Measurements from ENCODE around the gene TRIM25. TPM values are rescaled to one million over a fixed set of nuclear protein-coding genes. Genes with fewer than 3 reads are reported as not detected.

The TRIM25 gene
- total and polyA plus RNA-seq, 9 donors = 7.0 to 16.5 (median 12.4) TPM

- Histone ChIP-seq H3K27ac (ENCODE audit: low read length) (no peak overlapping the region), H3K27me3 (ENCODE audit: control insufficient read depth, insufficient read depth, low read length) (no peaks in the 10 kb centered on the region), H3K4me3 (ENCODE audit: low read length) (no peak overlapping the region), H3K9me3 (replicated peaks; ENCODE audit: control insufficient read depth, low read depth, low read length) (no peaks in the 10 kb centered on the region), H3K4me1 (ENCODE audit: control insufficient read depth, insufficient read depth, low read length) (no peaks in the 10 kb centered on the region), H3K36me3 (ENCODE audit: control insufficient read depth, insufficient read depth, low read length) (peaks cover 3% of the 10 kb centered on the region)
- DNase-seq = no peak
- no CpG with 5 or more reads among the region's 1 CpG for WGBS (ENCODE audit: insufficient coverage)
Measured at GRCh38 chr17:56845934-56846333, 67.9 kb downstream of the TRIM25 start.

- Histone ChIP-seq H3K9me3 (replicated peaks; ENCODE audit: control insufficient read depth, low read depth, low read length) (no peaks in the 10 kb centered on the region), H3K36me3 (ENCODE audit: control insufficient read depth, insufficient read depth, low read length) (peaks cover 2% of the 10 kb centered on the region), H3K27me3 (ENCODE audit: control insufficient read depth, insufficient read depth, low read length) (no peaks in the 10 kb centered on the region), H3K4me1 (ENCODE audit: control insufficient read depth, insufficient read depth, low read length) (no peaks in the 10 kb centered on the region), H3K27ac (ENCODE audit: low read length) (no peak overlapping the region), H3K4me3 (ENCODE audit: low read length) (no peak overlapping the region)
- DNase-seq = no peak
- 86% methylated on average over 1 of the region's 2 CpGs for WGBS (ENCODE audit: insufficient coverage)
Measured at GRCh38 chr17:56842577-56842976, 71.3 kb downstream of the TRIM25 start.

GRCh38 chr17:56838687-56839086 is 75.2 kb downstream of the TRIM25 start:
- Histone ChIP-seq H3K4me1 (ENCODE audit: control insufficient read depth, insufficient read depth, low read length) (peaks cover 8% of the 10 kb centered on the region), H3K36me3 (ENCODE audit: control insufficient read depth, insufficient read depth, low read length) (peaks cover 2% of the 10 kb centered on the region), H3K9me3 (replicated peaks; ENCODE audit: control insufficient read depth, low read depth, low read length) (no peaks in the 10 kb centered on the region), H3K27ac (ENCODE audit: low read length) (peak overlapping the region; percentile 33), H3K27me3 (ENCODE audit: control insufficient read depth, insufficient read depth, low read length) (no peaks in the 10 kb centered on the region), H3K4me3 (ENCODE audit: low read length) (no peak overlapping the region)
- no CpG with 5 or more reads among the region's 3 CpGs for WGBS (ENCODE audit: insufficient coverage)
- DNase-seq = no peak

Other genes with a start within 250 kb of the TRIM25 start
- gene C17orf67, start 80.1 kb downstream of the TRIM25 start, total RNA-seq = 1.3 TPM
- 1 to 10 TPM; 1.7 to 2.3 (median 1.9) TPM for gene C17orf67, start 80.1 kb downstream of the TRIM25 start, polyA plus RNA-seq (ENCODE audit: insufficient read depth in 1 of 8, insufficient read length in 8 of 8, low replicate concordance in 1 of 8)
- gene DGKE, start 79.9 kb downstream of the TRIM25 start, total RNA-seq = 5.2 TPM
- 1 to 10 TPM; 2.0 to 5.8 (median 3.7) TPM for gene DGKE, start 79.9 kb downstream of the TRIM25 start, polyA plus RNA-seq (ENCODE audit: insufficient read depth in 1 of 8, insufficient read length in 8 of 8, low replicate concordance in 1 of 8)
- gene COIL, start 47.0 kb upstream of the TRIM25 start, total RNA-seq = 13.9 TPM
- 10 to 100 TPM; 14.7 to 19.1 (median 16.9) TPM for gene COIL, start 47.0 kb upstream of the TRIM25 start, polyA plus RNA-seq (ENCODE audit: insufficient read depth in 1 of 8, insufficient read length in 8 of 8, low replicate concordance in 1 of 8)
- 15.6 TPM for gene SCPEP1, start 64.1 kb upstream of the TRIM25 start, total RNA-seq
- 10 to 100 TPM; 11.6 to 24.6 (median 18.1) TPM for gene SCPEP1, start 64.1 kb upstream of the TRIM25 start, polyA plus RNA-seq (ENCODE audit: insufficient read depth in 1 of 8, insufficient read length in 8 of 8, low replicate concordance in 1 of 8)
- 51.5 TPM for gene AKAP1, start 171.2 kb upstream of the TRIM25 start, total RNA-seq
- 10 to 100 TPM; 49.6 to 83.4 (median 68.2) TPM for gene AKAP1, start 171.2 kb upstream of the TRIM25 start, polyA plus RNA-seq (ENCODE audit: insufficient read depth in 1 of 8, insufficient read length in 8 of 8, low replicate concordance in 1 of 8)

All from muscle of leg (tissue), 11 donors.